HG02981 (cell line): Measurements from ENCODE around the gene CRYAB.

Experiments used
- ATAC-seq: cut with Tn5 transposase; IDR thresholded peaks from one replicate; pipeline ENCODE4 v1.9.1; 2021; ENCODE audit warnings: mild to moderate bottlenecking, moderate library complexity; ENCODE audit not compliant: unreplicated experiment

The CRYAB gene, protein sequence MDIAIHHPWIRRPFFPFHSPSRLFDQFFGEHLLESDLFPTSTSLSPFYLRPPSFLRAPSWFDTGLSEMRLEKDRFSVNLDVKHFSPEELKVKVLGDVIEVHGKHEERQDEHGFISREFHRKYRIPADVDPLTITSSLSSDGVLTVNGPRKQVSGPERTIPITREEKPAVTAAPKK

DNA sequence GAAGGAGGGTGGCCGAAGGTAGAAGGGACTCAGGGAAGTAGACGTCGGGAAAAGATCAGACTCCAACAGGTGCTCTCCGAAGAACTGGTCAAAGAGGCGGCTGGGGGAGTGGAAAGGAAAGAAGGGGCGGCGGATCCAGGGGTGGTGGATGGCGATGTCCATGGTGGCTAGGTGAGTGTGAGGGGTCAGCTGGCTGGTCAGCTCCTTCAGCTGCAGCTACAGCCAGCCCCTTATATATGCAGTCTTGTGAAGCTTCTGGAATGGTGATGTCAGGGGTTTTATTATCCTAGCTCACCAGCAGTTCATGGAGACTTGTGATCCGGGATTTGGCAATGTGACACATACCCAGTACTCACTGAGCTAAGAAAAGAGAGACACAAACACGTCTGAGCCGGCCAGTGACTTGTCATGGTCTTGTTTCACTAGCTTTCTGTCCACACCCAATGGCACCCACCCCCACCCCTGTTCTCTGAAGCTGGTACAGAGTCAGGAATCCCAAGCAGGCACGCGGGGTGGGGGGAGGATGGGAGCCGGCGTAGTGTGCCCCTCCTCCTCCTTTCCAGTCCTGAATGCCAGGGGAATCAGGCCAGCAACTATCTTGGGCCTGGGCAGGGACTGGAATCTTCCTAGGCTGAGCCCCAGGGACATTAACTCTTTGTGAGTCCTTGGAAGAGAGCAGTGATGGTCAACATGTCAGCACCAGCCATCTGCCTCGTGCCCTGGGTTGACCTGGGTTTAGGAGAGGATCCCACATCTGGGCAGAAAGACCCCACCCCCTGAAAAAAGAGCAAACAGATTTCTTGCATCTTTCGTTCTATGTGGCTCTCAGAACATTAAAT is at the start of gene CRYAB:
TSS of gene CRYAB (minus strand) at position 208 of the 839 bp plus-strand sequence. CDS start at position 162, 46 bp downstream.
- ATAC-seq = no peak

DNA sequence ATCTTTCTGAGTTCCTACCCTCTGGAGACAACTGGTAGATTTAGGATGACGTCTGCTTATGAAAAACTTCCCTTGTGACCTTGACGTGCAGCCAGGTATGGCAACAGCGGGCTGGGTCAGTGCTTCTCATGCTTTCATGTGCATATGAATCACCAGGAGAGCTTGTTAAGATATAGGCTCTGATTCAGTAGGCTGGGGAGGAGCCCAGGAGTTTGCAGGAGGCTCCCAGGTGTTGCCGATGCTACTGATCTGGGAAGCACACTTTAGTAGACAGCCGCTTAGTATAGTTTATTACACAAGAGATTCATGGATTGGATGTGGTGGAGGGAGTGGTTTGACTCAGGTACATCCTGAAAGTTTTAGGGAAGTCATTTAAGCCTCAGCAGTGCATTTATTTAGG is 49.3 kb upstream of the CRYAB start:
- no peak for ATAC-seq

DNA sequence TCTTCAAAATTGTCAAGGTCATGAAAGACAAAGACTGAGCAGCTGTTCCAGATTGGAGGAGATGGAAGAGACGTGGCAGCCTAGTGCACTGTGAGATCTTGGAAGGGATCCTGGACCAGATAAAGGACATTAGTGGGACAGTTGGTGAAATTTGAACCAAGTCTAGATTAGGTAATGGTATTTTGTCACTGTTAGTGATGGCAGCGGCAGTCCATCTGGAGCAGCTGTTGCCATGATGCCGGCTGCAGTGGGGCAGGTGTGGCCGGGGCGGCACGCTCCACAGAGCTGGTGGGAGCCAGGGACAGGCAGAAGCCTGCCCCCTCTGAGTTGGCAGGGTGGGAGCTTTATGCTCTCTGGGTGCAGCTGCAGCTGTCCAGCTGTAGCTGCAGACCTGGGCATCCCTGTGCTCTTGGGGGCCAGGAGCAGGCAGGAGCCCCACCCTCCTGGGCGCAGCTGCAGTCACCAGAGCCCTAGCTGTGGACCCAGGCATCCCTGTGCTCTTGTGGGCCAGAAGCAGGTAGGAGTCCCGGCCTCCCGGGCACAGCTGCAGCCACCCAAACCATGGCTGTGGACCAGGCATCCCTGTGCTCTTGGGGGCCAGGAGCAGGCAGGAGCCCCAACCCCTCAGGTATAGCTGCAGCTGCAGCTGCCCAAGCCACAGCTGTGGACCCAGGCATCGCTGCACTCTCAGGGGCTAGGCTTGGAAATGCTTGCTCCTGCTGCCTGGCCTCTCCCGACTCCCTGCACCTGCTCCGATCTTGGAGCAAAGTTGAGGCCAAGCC is 46.3 kb upstream of the CRYAB start:
- no peak for ATAC-seq

DNA sequence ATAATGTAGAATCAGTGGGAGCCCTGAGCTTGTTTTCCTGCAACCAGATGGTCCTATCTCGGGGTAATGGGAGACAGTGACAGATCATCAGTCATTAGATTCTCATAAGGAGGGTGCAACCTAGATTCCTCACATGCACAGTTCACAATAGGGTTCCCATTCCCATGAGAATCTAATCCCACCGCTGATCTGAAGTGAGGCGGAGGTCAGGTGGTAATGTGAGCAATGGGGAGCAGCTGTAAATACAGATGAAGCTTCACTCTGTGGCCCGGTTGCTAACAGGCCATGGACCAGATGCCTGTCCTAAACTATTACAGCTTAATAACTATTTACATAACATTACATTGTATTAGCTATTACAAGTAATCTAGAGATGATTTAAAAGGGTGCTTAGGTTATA is 42.6 kb upstream of the CRYAB start:
- ATAC-seq = no peak

DNA sequence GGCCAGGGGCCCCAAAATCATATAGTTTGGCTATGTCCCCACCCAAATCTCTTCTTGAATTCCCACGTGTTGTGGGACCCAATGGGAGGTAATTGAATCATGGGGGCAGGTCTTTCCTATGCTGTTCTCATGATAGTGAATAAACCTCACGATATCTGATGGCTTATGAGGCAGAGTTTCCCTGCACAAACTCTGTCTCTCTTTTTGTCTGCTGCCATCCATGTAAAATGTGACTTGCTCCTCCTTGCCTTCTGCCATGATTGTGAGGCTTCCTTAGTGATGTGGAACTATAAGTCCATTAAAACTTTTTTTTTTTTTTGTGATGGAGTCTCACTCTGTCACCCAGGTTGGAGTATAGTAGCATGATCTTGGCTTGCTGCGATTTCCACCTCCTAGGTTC is 40.0 kb upstream of the CRYAB start:
- no peak for ATAC-seq

DNA sequence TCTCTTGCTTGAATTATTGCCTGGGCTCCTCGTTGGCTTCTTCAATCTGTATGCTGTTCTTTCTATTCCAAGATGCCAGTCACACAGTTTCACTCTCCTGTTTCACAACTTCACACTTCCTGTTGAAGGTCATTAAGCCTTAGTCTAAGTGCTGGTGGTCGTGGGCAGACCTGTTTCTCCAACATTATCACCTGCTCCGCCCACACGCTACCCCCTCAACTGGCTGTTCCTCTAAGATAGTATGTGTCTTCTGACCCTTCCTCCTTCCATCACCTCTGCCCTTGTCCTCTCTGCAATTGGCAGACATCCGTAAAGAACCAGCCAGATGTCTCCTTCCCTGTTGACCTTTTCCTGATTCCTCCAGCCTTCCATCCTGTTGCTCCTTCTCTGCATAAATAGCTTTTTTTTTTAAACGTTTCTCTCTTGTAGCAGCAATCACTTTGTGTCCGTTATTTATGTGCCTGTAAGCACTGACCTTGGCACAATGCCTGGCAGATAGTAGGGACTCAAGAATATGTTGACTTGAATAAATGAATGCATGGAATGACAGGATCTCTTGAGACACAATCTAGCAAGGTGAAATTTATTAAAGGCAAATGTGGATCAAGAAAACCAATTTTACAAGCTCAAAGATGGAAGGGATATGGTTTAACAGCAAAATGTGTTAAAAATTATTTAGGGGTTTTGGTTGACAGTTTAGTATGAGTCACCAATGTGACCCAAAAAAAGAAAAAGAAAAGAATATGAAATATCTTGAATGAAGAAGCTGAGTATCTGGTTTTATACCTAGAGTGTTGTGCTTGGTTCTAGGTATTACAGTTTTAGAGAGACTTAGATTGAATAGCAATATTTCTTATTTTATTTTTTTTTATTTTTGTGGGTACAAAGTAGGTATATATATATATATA is 38.2 kb upstream of the CRYAB start:
- no peak for ATAC-seq

DNA sequence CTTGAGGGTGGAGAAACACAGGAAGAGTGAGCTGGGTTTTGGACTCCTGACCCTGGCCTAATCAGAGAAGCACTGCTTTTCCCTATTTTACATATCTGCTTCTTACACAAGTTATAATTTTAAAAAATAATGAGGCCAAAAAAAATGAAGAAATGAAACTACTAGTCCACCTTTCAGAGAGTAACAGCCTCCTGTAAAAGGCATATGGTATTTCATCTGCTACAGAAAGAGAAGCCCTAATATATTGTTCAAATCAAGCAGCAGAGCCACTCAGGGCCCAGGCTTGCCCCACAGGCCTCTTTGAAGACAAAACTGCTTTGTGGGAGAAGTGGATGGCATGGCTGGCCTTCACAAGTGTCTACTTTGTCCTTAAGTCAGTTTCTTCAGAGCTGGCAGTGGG is 35.6 kb upstream of the CRYAB start:
- no peak for ATAC-seq

DNA sequence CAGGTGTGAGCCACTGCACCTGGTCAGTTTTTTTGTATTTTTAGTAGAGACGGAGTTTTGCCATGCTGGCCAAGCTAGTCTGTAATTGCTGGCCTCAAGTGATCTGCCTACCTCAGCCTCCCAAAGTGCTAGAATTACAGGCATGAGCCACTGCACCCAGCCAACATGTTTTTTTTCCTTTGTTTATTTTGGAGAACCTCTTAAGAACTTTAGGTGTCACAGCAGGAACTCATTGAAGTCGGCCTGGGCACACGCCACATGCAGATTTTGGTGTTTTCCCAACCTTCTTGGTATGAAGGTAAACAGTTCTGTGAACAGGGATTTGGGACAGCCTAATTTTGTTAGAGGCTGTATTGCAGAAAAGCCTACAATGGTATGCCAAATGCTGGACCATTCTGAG is 34.9 kb upstream of the CRYAB start:
- ATAC-seq = no peak

DNA sequence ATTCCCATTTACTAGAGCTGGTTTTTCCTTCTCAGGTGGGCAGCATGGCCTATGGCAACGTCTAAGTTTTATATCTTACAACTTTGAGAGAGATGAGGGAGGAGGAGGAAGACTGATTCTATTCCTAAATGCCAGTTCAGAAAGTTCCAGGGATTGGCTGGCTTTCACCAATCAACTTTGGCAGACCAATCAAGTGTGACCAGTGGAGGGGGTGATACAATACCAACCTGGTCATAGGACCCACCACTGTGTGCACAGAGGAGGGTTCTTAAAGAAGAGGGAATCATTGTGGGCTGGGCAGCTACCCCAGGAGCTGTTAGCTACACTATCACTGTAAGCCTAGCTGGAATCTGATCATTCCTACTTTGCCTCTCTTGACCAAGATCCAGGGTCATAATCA is 33.6 kb upstream of the CRYAB start:
- no peak for ATAC-seq

DNA sequence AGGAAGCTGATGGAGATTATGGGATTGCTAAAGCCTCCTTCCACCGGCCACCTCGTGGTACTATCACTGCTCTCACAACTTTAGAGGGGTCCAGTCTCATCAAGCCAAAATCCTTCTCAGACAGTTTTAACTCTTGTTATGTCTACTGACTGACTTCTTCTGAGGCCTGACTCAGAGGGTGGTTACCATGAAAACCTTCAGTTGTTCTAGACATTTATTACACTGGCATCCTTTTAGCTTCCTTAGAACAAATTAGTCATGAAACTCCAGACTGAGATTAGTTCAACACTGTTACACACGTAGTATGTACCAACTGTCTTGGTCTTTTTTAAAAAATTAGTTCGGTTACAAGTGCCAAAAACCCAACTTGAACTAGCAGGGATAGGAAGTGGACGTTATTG is 33.1 kb upstream of the CRYAB start:
- ATAC-seq = no peak

DNA sequence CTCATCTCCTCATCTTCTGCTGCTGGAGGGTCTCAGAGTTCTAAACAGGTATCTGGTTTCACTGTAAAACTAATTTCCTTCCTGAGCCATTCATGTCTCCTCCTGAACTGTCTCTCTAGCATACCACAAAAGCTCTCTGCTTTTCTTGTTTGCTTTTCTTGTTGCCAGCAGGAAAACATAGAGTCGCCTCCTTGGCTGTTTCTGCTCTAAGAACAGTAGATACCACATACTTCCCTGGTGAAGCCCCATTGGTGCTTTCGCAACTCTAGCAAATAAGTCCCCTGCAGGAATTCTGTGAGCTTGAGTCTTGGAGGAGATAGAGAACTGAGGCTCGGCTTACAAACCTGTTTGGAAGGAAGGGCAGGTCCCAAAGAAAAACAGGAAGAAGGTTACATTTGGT is 32.6 kb upstream of the CRYAB start:
- no peak for ATAC-seq

DNA sequence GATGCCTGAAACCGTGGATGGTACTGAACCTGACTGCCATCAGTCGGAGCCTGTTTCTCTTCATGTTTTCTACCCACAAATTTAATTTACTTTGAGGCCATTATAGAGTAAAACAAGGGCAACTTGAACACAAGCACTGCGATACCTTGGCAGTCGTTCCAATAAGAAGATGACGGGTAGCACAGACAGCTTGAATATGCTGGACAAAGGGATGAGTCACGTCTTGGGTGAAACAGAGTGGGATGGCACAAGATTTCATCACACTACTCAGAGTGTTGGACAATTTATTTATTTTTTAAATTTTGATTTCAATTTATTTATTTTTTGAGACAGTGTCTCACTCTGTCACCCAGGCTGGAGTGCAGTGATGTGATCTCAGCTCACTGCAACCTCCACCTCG is 31.3 kb upstream of the CRYAB start:
- no peak for ATAC-seq

DNA sequence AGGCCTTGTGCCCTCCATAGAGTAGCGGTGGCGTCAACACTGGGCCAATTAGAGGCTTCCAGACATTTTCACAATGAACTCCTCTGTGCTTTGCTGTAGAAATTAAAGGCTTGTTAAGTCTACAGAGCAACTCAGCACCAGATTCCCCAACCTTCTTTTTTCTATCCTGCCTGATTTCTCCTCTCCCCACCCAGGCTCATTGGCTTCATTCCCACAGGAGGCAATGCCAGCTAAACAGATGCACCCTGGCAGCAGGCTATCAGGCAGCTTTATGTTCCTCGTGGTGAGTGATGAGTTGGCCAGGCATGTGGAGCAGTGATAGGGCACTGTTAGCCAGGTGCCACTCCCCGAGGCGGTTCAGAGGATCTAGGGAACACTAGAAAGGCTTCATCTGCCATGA is 30.4 kb upstream of the CRYAB start:
- ATAC-seq = no peak

DNA sequence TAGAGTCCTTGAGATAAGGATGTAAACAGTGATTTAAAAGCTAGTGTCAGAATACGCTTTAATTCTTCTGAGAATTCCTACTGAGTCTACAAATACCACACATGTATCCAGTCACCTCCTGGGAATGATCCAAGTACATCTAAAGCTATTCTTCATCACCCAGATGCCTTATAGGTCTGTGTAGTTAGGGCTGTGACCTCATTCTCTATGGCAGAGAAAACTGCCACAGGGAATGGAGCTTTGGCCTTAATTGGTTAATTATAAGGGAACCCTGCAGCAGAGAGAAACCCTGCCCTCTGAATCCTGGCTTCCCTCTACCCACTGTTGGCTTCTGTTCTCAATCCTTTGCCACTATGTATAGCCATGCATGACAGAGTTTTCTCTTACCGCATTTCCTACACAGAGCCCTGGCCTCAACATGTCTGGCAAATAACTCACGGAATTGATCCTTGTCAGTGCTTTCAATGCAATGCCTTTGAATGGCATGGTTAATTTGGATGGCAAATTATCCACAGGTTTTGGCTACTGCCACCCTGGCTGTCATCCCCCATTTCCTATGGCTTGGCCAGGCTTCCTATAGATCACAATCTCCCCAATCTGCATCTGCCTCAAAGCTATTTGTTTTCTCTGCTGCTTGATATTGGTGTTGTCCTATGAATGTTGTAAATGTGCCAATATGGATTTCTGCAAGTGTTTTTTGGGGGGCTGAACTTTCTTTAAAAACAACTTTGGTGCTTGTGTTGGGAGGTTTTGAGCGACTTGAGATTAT is 28.4 kb upstream of the CRYAB start:
- no peak for ATAC-seq

DNA sequence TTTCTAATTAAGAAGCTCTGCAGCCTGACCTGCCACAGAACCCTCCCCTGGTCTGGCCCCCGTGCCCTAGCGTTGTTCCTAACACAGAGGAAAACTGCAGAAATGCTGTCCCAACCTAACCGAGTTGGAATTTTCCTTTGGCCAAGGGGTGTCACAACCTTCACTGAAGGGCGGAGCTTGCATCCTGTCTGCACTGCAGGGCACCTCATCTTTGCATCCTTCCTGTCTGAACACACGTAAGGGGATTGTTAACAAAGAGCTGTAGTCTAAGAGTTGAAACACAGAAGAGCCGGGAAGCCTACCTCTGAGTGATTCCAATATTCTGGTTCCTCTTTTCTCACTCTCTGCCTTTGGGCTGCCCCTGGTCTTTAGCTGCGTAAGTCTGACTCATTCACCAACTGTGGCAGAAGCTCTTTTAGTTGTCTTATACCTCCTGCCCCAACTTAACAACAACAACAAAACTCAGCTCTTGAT is 27.2 kb upstream of the CRYAB start:
- peak; percentile 91 for ATAC-seq

DNA sequence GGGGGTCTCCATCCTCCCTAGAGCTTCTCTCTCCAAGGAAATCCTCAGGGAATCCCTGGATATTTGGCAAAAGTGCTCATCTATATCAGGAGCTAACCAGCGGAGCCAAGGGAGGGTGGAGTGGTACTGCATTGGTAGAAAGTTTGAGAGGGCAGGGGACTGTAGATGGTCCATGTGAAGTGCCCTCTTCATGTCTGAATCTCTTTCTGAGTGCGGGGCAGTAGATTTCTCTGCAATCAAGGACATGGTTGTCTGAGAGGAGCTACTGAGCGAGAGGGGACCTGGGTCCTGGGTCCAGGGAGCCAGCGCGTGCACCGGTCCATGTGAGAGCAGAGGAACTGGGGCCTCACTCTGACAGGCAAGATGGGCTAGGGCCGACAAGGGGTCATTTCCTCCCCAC is 26.3 kb upstream of the CRYAB start:
- ATAC-seq = no peak

DNA sequence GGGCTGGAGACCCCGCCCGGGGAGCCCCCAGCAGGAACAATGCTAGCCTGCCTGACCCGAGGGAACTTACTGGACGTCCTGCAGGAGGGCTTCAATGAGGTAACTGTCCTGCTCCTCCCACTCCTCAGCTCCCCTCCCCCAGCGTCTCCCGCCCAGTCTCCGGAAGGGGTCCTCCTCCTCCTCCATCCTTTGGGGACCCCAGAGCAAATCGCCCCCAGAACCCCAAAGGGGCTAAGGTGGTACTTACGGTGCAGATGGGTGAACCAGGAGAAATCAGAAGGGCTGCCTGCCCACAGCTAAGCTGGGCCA is 25.8 kb upstream of the CRYAB start:
- no peak for ATAC-seq

DNA sequence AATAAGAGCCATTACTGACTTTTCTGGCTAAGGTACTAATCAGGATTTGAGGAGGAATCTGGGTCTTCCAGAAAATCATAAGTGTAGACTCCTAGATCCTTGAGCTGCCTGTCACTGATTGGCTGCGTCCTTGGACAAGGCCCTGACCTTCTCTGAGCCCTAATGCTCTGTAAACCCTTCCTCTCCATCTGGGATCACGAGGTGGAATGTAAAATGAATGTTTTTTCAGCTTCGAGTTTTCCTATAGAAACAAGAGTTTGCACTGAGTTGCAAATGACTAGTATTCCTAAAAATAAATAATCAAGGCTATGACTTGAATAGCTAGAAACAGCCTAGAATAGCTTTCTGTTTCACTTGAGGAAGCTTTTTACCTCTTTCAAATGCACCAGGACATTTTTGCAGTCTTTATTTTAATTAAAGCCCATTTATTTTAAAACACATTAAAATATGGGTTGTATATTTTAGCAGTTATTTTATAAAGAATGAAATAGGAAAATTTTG is 24.5 kb upstream of the CRYAB start:
- no peak for ATAC-seq

DNA sequence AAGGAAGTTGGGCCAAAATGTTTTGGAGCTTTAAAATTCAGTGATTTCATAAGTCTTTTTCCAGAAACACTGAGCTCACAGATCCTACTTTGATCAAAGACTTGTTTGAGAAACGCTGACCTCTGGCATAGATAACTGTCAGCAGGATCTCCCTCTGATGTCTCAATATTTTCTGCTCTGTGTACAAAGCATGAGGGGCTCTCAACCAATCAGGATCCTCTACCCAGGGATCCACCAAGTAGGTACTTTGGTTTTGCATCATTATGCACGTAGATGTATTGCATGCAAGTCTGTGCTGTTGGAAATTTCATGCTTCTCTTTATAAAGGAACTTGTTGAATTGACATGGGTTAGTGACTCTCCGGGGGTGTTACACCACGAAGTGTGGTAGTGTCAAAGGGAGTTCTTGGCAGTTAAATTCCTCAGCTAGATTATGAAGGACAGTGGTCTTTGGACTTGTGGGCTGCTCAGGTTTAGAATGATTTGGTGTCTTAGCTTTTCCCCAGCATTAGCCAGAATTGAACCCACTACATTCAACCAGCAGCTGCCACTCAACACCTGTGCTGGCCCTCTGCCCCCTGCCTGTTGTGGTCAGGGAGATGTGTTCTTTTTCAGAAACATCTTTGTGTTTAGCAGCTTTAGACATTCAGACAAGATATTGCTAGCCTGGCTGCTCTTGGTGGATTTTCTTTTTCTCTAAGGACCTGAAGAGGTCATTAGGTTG is 23.9 kb upstream of the CRYAB start:
- no peak for ATAC-seq
